DMS153 treated with DMSO at 0.1 percent for 48 hours (cell line): Measurements from ENCODE around the gene TM6SF1.
"Not testable (repeated sequence)": the region's sequence is repeated elsewhere in the genome, so short reads cannot be mapped to it uniquely, and the experiment has no call there.

Experiments
- DNase-seq: peaks from one replicate; lab custom pipeline; 2025; ENCODE audit not compliant: unreplicated experiment; lab: John Stamatoyannopoulos, UW

Gene TM6SF1

DNA sequence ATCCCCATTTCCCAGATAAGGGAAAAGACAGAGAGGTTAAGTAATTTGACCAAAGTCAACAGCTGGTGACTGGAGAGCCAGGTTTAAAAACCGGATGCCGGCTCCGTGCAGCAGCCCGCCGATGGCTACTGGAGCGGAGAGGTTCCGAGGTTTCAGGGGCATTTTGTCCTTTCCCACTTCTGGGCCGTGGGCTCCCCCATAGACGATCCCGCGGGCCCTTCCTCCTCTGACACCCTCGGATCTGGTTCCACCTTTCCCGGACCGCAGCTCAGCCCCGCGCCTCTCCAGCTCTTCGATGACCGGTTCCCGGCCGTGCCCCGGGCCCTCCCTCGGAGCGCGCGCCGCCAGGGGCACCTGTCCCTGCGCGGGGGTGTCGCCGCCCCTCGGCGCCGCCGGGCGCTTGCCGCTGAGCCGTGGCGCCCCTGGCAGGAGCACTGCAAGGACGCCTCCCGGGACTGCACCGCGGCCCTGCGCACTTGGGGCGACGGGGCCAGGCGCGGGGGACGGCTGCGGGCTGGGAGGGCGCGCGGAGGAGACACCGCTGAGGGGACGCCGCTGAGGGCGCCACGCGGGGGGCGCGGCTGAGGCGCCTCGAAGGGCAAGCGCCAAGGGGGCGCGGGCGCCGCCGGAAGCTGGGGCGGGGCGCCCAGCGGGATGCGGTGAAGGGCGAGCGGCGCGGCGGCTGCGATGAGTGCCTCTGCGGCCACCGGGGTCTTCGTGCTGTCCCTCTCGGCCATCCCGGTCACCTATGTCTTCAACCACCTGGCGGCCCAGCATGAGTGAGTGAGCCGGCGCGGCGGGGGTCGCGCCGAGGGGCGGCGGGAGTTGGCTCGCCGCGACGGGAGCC lies at the start of gene TM6SF1:
TM6SF1 (plus strand) TSS at position 652 of the 847 bp plus-strand sequence; CDS start at position 688, 36 bp downstream.
- no peak for DNase-seq

DNA sequence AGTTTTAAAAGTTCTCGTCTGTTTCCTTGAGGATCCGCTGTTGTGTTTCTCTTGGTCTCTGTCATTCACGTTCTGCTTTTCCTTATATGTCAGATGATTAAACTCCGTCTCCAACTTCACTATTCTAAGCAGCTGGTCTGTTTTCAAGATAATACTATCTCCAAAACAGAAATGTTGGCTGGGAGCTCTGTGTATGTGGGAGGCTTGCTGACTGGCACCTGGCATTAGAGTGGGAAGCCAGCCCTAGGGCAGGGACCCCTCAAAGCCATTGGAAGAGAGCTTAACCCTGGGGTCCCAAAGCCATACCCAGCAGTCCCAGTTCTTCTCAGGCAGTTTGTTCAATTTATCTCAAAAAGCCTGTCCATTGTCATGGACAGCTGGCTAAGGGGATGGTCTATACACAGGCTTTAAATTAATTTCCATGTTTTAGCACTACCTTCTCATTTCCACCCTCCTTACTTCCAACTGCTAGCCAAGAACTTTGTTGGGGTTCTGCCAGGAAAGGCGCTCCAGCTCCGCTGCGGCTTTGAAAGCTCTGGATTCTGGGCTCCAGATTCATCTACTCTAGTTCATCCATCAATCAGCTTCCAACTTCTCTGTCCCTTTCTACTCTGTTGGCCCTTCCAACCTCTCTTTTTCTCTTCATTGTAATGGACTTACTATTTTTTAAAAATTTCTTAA lies 49.6 kb upstream of the TM6SF1 start:
- no peak for DNase-seq

DNA sequence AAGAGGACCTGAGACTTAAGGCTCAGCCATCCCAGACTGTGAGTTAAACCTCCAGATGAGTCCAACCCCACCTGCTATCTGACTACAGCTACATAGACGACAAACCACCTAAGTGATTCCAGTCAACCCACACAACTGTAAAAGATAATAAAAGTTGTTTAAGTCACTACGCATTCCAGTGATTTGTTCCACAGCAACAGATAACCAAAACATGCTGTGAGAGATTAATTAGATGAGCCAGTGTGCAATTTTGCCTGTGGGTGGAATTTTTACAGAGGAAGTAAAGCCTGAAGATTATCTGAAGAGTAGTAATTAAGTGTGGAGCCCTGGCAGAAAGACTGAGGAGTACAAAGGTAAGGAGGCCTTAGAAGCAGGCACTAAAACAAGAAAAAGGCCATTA lies 45.8 kb upstream of the TM6SF1 start:
- no peak for DNase-seq

DNA sequence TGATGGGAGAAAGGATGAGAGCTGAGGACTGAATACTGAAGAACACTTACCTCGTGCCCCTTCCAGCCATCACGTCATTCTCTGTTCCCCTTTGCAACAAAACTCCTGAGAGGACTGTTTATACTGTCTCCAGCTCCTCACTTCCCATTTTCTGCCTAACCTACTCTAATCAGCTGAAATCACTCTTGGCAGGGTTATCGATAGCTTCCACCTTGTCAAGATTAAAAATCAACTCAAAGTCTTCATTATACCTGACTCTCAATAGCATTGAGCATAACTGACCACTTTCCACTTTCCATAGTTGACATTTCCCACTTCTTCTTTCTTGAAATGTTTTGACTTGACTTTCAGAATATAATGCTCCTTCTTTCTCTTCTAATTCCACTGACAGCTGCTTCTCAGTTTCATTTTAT lies 44.7 kb upstream of the TM6SF1 start:
- no peak for DNase-seq

DNA sequence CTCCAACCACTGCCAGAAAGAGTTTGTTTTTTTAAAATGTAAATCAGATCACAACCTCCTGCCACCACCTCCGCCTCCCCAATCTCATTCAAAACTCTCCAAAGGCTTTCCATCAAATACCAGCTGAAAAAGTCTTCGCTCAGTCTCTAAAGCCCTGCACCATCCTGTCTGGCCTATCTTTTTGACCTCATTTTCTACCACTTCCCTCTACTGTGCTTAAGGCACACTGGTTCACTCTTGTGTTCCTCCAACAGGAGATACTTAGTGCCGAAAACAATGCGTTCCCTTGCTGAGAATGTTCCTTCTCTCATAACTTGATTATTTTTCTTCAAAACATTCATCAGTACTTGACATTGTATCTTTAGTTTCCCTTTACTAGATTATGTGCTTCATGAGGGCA lies 43.9 kb upstream of the TM6SF1 start:
- DNase-seq, result no peak

DNA sequence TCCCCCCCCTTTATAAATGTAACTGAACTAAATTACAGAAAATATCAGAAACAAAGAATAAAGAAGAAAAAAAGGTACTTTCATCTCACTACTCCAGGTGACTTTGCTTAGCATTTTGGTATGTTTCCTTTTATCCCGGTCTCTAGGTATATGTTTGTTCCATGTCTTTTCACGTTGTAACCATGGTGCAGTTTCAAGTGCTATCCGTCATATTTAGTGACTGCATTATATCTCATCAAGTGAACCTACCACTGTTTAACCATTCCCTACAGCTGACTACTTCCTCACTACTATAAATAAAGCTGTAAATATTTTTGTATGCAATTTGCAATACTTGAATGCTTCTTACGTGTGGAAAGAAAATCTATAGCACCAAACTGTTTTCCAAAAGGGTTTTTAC lies 42.6 kb upstream of the TM6SF1 start:
- DNase-seq, result no peak

DNA sequence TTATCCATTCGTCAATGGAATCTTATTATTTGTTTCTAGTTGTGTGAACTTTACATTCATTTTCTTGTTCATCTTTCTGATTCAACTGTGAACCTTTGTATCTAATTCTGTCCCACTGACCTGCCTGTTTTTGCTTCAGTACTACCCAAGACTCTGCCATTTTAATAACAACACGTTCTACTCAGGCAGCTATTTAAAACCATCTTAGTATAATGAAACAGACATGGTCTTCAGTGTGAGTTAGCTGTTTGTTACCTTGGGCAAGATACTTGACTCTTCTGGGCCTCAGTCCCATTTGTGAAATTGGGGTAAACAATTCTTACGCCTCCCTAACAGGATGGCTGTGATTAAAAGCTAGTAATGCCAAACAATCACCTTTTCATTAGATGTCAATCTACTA lies 42.0 kb upstream of the TM6SF1 start:
- no peak for DNase-seq

DNA sequence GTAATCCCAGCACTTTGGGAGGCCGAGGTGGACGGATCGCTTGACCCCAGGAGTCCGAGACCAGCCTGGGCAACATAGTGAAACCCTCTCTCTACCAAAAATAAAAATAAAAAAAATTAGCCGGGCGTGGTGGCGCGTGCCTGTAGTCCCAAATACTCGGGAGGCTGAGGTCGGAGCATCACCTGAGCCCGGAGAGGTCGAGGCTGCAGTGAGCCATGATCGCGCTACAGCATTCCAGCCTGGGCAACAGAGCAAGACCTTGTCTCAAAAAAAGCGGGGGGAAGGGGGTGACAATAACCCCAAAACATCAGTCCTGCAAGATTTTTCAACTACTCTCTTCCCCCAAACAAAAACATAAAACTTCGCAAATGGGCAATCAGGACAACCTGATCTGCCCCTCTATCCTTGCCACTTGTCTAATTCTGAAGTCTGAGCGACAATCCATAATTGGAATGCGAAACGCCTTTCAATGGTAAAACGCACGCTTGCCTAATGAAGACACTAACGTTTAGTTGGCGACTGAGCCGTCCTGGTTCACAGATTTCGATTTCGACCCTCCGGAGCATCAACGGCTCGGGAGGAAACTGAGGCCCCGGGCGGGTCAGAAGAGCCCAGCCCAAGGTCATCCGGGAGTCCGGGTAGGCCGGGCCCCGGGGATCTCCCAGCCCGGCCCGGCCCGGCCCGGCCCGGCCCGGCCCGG lies 41.3 kb upstream of the TM6SF1 start:
- DNase-seq, result no peak

DNA sequence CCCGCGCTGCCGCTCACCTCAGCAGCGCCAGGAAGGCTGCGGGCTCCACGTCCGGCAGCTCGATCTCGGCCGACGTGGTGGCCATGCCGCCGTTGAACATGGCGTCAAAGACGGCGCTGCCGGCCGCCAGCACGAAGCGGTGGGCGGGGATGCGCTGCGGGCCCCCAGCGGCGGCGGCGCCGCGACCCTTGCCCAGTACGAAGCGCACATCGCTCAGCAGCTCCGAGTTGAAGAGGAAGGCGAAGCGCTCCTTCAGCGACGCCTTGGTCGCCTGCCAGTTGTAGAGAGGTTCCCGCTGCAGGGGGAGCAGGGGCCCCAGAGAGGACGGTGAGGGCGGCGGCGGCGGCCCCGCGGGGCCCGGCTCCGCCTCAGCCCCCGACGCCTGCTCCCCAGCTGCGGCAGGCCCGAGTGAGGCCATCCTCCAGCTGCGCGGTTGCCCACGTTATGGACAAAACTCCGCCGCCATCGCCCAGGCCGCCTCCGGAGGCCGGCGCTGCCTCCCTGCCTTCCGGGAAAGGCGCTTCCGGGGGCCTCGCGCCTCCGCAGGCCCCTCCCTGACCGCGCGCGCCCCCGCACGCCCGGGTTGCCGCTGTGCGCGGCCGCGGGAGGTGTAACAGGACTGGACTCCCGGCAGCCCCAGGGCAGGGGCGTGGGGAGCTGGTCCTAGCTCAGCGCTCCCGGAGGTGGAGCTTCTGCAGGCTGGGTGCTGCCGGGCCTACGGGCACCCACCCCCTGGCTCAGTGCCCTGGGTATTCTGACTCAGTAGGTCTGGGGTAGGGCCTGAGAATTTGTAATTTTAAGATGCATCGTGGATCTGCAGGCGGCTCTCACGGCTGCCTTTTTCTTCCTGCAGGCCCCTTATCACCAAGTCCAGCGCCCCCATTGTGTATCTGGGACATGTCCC lies 40.5 kb upstream of the TM6SF1 start, which contains the start of gene BTBD1:
BTBD1 (minus strand) TSS at position 519 of the 904 bp plus-strand sequence; CDS start at position 418, 101 bp downstream.
- DNase-seq, result peak; percentile 28

DNA sequence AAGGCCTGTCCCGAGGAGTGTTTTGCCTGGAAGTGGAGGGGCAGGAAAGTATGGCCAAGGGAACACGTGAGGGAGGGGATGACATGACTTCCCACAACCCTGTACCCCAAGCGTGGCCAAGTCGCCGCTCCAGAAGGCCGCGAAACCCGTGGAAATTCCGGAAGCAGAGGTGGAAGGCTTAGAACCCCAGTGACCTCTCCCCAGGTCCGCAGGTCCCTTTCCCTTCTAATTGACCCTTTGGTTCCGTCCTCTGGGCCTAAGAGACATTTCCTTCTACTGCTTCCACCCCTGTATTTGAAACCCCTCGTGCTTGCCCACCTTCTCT lies 39.8 kb upstream of the TM6SF1 start:
- DNase-seq, result no peak

DNA sequence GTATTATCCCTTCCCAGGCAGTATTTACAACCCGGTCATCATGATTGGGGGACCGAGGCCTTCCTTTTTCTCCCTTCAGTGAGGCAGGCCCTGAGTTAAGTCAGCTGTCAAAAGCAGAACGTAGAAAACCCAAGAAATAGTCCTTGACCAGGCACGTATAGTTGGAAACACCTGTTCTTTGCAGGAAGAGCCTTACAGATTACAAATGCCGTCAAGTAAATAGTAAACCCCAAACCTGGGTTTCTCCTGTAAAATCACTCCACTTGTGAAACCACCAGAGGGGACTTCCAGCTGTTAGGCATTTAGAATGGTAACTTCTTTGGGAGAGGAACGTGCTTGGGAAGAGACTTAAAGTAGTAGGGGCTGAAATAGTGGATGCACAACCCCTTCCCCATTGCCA lies 39.4 kb upstream of the TM6SF1 start:
- DNase-seq, result no peak

DNA sequence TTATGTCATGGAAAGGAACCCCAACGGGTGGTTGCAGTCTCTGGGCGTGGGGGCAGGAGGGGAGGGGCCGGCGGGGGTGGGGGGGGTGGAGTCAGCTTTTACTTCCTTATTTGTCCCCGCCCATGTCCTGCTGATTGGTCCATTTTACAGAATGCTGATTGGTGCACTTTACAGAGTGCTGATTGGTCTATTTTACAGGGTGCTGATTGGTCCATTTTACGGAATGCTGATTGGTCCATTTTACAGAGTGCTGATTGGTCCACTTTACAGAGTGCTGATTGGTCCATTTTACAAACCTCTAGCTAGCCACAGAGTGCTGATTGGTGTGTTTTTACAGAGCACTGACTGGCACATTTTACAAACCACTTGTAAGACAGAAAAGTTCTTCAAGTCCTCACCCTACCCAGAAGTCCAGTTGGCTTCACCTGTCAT lies 38.2 kb upstream of the TM6SF1 start:
- DNase-seq, result not testable (repeated sequence)

DNA sequence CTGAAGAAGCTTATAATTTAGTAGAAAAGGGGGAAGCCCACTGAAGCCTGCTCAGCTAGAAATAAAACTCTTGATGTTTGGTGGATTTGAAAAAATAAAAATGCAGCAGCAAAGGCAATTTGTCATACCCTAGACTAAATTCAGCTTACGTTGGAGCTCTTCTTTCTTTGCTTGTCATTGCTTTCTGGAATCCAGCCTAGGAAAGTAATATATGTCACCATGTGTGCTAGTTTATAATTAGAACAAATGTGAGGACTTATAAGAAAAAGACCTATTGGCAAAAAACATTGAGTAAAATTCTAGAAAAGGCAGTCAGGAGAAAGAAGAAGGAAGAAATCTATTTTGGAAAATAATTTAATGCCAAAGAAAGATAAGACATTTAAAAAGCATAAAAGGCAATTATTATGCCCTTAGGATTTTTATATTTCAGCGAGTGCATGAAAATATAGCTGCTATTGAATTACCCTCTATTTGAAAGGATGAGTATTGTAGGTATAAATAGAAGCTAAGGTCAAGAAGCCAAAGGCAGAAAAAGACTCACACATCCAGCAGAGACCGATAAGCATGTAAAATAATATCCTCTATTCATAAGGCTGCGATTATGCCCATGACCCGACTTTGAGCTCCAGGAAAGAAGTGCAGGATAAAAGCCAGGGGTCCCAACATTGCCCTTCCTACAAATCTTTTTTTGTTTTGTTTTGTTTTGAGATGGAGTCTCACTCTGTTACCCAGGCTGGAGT lies 29.8 kb upstream of the TM6SF1 start:
- no peak for DNase-seq

DNA sequence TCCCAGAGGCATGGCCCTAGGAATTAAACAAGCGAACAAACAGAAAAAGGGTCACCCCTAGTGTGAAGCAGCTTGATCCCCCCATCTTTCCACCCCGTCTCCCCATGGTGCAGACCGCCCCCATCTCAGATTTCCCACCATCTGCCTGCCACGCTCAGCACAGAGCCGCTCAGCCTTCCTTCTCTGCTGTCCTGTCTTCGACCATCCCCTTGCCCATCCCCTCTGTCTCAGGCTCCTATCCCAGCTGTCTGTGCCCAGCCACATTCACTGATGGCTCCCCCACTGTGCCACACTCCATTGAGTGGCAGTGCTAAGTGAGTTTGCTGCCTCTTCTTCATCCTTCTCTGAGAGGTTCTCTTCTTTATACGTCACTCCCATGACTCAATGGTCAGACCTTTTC lies 28.7 kb upstream of the TM6SF1 start:
- DNase-seq, result no peak

DNA sequence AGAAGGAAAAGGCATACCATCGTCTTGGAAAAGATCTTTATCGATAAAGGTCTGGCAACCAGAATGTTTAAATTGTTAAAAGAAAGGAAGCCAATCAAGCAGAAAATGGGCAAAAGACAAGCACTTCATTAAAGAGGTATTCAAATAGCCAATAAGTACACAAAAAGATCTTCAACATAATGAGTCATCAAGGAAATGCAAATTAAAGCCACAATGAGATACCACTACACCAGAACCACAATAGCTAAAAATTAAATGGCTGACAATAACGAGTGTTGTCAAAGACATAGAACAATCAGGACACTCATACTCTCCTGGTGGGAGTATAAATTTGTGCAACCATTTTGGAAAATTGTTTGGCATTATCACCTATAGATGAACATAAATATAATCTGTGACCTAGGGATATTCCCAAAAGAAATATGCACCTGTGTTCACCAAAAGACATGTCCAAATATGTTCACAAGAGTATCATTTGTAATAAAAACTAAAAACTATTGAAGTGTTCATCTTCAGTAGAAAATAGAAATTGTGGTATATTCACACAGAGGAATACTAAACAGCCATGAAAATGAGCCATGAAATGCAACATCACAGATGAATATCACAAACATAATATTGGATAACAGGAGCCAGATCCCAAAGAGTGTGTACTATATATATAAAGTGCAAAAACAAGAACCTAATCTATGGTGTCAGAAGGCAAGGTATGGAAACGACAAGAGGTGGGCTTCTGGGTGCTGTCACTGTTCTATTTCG lies 26.0 kb upstream of the TM6SF1 start:
- no peak for DNase-seq

DNA sequence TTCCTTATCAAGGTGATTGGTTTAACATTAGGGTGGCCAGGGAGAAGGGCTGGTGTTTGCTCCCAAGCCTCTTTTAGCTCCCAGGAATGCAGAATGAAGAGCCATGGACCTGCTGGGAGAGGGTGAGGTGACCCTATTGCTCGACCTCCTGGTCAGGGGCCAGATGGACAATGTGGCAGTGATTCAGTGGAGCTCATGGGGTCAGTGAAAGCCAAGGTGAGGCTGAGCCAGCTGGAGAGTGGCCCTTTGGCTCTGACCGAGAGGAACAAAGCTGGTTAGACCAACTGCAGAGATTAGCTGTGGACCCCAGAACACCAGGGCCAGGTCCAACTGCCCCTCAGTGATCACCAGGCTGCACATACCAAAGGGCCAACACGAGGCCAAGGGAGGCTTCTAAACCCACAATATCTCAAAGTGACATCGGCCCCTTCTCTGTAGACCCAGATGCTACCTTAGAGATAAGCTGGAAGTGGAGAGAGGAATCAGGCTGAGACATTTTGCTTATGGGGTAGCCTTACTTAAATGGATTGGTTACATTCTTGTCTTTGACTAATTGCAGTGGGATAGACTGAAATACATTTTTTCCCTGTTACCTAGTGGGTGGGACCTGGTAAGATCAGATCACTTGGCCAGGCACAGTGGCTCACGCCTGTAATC lies 24.6 kb upstream of the TM6SF1 start:
- DNase-seq, result no peak

DNA sequence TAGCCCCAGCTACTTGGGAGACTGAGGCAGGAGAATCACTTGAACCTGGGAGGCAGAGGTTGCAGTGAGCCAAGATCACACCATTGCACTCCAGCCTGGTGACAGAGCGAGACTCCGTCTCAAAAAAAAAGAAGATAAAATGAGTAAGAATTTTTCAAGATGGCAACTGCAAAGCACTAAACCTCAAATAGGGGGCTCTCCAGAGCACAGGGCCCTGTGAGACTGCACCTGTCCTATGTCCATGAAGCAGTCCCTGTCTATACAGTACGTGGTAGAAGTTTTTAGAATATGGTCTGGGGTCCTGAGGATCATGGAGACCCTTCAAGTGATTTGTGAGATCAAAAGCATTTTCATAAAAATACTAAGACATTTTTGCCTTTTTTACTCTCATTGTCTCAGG lies 22.0 kb upstream of the TM6SF1 start:
- not testable (repeated sequence) for DNase-seq

DNA sequence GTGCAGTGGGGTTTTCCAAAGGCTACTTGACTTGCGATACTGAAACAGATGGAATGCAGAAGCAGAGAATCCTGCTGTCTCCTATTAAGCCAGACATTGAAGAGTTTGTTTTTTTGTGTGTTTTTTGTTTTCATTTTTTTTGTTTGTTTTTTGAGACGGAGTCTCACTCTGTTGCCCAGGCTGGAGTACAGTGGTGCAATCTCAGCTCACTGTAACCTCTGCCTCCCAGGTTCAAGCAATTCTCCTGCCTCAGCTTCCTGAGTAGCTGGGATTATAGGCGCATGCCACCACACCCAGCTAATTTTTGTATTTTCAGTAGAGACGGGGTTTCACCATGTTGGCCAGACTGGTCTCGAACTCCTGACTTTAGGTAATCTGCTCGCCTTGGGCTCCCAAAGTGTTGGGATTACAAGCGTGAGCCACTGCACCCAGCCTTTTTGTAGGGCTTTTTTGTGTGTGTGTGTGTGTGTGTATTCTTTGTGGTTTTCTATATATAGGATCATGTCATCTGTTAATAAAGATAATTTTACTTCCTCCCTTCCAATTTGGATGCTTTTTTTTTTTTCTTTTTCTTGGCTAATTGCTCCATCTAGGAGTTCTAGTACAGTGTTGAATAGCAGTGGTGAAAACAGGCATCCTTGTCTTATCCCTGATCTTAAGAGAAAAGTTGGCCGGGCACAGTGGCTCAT lies 21.4 kb upstream of the TM6SF1 start:
- DNase-seq, result not testable (repeated sequence)
